HEK293 (cell line): ENCODE measurements around the gene HAUS1.
"Not testable (repeated sequence)": the region's sequence is repeated elsewhere in the genome, so short reads cannot be mapped to it uniquely, and the experiment has no call there.

Source experiments
- CTCF ChIA-PET: fragments of 350-600 bp; formaldehyde crosslinking; extraction: SDS; loops from one replicate; lab custom pipeline; 2021; ENCODE audit warnings: antibody characterized with exemption; lab: Yijun Ruan, JAX
- POLR2A ChIA-PET: fragments of 300-600 bp; formaldehyde crosslinking; extraction: SDS; loops from one replicate; lab custom pipeline; 2020; ENCODE audit warnings: antibody characterized with exemption, inconsistent platforms; lab: Yijun Ruan, JAX
- H3K27ac ChIP-seq: fragments of 200-500 bp; sonication (Bioruptor generic); 2 replicates; pipeline ENCODE4 v1.5.1; 2014; ENCODE audit warnings: low read depth, low read length, control low read depth, inconsistent platforms; ENCODE audit errors: extremely low read depth
- H3K36me3 ChIP-seq, 2 experiments: fragments of 200-500 bp in 1 of 2; sonication (Bioruptor generic) in 1 of 2; 1 replicate in 1 of 2; 2 replicates in 1 of 2; pipeline ENCODE4 v1.5.1; 2014 to 2017; ENCODE audit warnings: inconsistent platforms in 2 of 2, low read length in 2 of 2; ENCODE audit not compliant: control insufficient read depth in 2 of 2, insufficient read depth in 1 of 2
- H3K4me1 ChIP-seq: fragments of 200-500 bp; sonication (Bioruptor generic); 2 replicates; pipeline ENCODE4 v1.5.1; 2014; ENCODE audit warnings: mild to moderate bottlenecking, low read length, inconsistent platforms; ENCODE audit not compliant: control insufficient read depth, insufficient read depth
- H3K4me3 ChIP-seq: 2 replicates; pipeline ENCODE4 v1.5.1; 2011; ENCODE audit warnings: low read depth, mild to moderate bottlenecking, control low read depth, low read length, moderate library complexity
- H3K9me3 ChIP-seq: fragments of 200-500 bp; sonication (Bioruptor generic); 2 replicates; pipeline ENCODE4 v1.5.1; 2014; ENCODE audit warnings: low read depth, low read length, inconsistent platforms; ENCODE audit not compliant: control insufficient read depth, insufficient read depth
- EGR2 ChIP-seq: fragments of 450-650 bp; formaldehyde crosslinking; IDR thresholded peaks from 2 replicates; pipeline ENCODE4 v1.5.1; 2016; ENCODE audit warnings: low read depth, missing biosample characterization, missing genetic modification characterization
- GLI2 ChIP-seq: fragments of 450-650 bp; formaldehyde crosslinking; IDR thresholded peaks from 2 replicates; pipeline ENCODE4; 2017; ENCODE audit warnings: missing biosample characterization, missing genetic modification characterization, low read depth, borderline replicate concordance
- GLIS1 ChIP-seq: fragments of 450-650 bp; formaldehyde crosslinking; IDR thresholded peaks from 2 replicates; pipeline ENCODE4 v1.5.1; 2016; ENCODE audit warnings: missing biosample characterization, missing genetic modification characterization
- GLIS2 ChIP-seq: fragments of 450-650 bp; formaldehyde crosslinking; IDR thresholded peaks from 2 replicates; pipeline ENCODE4 v1.5.1; 2016; ENCODE audit warnings: missing biosample characterization, missing genetic modification characterization
- KLF10 ChIP-seq: fragments of 450-650 bp; IDR thresholded peaks from 2 replicates; pipeline ENCODE4 v1.5.1; 2018; ENCODE audit warnings: missing biosample characterization, mild to moderate bottlenecking, missing genetic modification characterization
- KLF16 ChIP-seq: fragments of 450-650 bp; formaldehyde crosslinking; IDR thresholded peaks from 2 replicates; pipeline ENCODE4 v1.5.1; 2017; ENCODE audit warnings: missing biosample characterization, missing genetic modification characterization
- KLF17 ChIP-seq: fragments of 450-650 bp; formaldehyde crosslinking; IDR thresholded peaks from 2 replicates; pipeline ENCODE4 v1.5.1; 2016; ENCODE audit warnings: missing biosample characterization, missing genetic modification characterization
- KLF9 ChIP-seq: fragments of 450-650 bp; formaldehyde crosslinking; IDR thresholded peaks from 2 replicates; pipeline ENCODE4 v1.5.1; 2016; ENCODE audit warnings: missing biosample characterization, missing genetic modification characterization, low read depth
- MZF1 ChIP-seq: fragments of 450-650 bp; formaldehyde crosslinking; IDR thresholded peaks from 2 replicates; pipeline ENCODE4 v1.5.1; 2017; ENCODE audit warnings: missing biosample characterization, missing genetic modification characterization, borderline replicate concordance
- PRDM1 ChIP-seq: fragments of 450-650 bp; formaldehyde crosslinking; IDR thresholded peaks from 2 replicates; pipeline ENCODE4; 2016; ENCODE audit warnings: missing biosample characterization, missing genetic modification characterization
- YY2 ChIP-seq: fragments of 450-650 bp; formaldehyde crosslinking; IDR thresholded peaks from 2 replicates; pipeline ENCODE4 v1.5.1; 2016; ENCODE audit warnings: missing biosample characterization, missing genetic modification characterization
- ZBTB6 ChIP-seq: fragments of 450-650 bp; formaldehyde crosslinking; IDR thresholded peaks from 2 replicates; pipeline ENCODE4 v1.5.1; 2017; ENCODE audit warnings: missing biosample characterization, missing genetic modification characterization
- ZFP37 ChIP-seq: fragments of 450-650 bp; formaldehyde crosslinking; IDR thresholded peaks from 2 replicates; pipeline ENCODE4 v1.5.1; 2016; ENCODE audit warnings: missing biosample characterization, missing genetic modification characterization
- ZNF214 ChIP-seq: fragments of 450-650 bp; formaldehyde crosslinking; IDR thresholded peaks from 2 replicates; pipeline ENCODE4 v1.5.1; 2017; ENCODE audit warnings: missing biosample characterization, mild to moderate bottlenecking, missing genetic modification characterization, borderline replicate concordance
- ZNF335 ChIP-seq: fragments of 450-650 bp; formaldehyde crosslinking; conservative IDR thresholded peaks from 2 replicates; pipeline ENCODE4 v1.5.1; 2016; ENCODE audit warnings: missing biosample characterization, missing genetic modification characterization
- ZNF354C ChIP-seq: fragments of 450-650 bp; formaldehyde crosslinking; IDR thresholded peaks from 2 replicates; pipeline ENCODE4 v1.5.1; 2016; ENCODE audit warnings: missing biosample characterization, missing genetic modification characterization, low read depth, borderline replicate concordance
- ZNF362 ChIP-seq: fragments of 450-650 bp; formaldehyde crosslinking; IDR thresholded peaks from 2 replicates; pipeline ENCODE4 v1.5.1; 2016; ENCODE audit warnings: missing biosample characterization, missing genetic modification characterization
- ZNF580 ChIP-seq: fragments of 450-650 bp; formaldehyde crosslinking; IDR thresholded peaks from 2 replicates; pipeline ENCODE4 v1.5.1; 2016; ENCODE audit warnings: missing biosample characterization, missing genetic modification characterization
- ZNF600 ChIP-seq: fragments of 450-650 bp; formaldehyde crosslinking; IDR thresholded peaks from 2 replicates; pipeline ENCODE4 v1.5.1; 2016; ENCODE audit warnings: missing biosample characterization, missing genetic modification characterization
- ZNF701 ChIP-seq: fragments of 450-650 bp; formaldehyde crosslinking; IDR thresholded peaks from 2 replicates; pipeline ENCODE4 v1.5.1; 2016; ENCODE audit warnings: missing biosample characterization, missing genetic modification characterization
- ZNF785 ChIP-seq: fragments of 450-650 bp; formaldehyde crosslinking; IDR thresholded peaks from 2 replicates; pipeline ENCODE4 v1.5.1; 2016; ENCODE audit warnings: missing biosample characterization, missing genetic modification characterization

HAUS1 gene

GRCh38 chr18:46084431-46084830 is 19.8 kb upstream of the HAUS1 start:
- ChIA-PET CTCF (interaction anchor here (0.6 to 2.2 kb wide), 3 partner anchors 11 to 309 kb away, joined by 3 to 10 read pairs (median 3); no protein-coding TSS in a partner anchor), POLR2A (interaction anchor here (0.9 to 1.3 kb wide), 2 partner anchors 14 to 89 kb away, joined by 3 to 5 read pairs; partner anchors contain the start of gene ATP5F1A)
- Histone ChIP-seq H3K9me3 (no peaks in the 10 kb centered on the region), H3K27ac (no peak overlapping the region), H3K4me3 (no peak overlapping the region), H3K4me1 (no peaks in the 10 kb centered on the region), H3K36me3 (peaks cover 91 to 93% of the 10 kb centered on the region in 2 experiments)
- TF ChIP-seq ZNF362 (tag by site-specific recombination) = no peak
- TF ChIP-seq ZNF701 (tag by site-specific recombination) = no peak
- TF ChIP-seq PRDM1 = no peak
- no peak for TF ChIP-seq KLF10 (tag by site-specific recombination)

- H3K4me1 ChIP-seq, H3K9me3 ChIP-seq, H3K4me3 ChIP-seq, POLR2A ChIA-PET, H3K27ac ChIP-seq: not testable (repeated sequence)
- CTCF ChIA-PET = interaction anchor here (0.6 kb wide), 1 partner anchor 298 kb away, joined by 4 read pairs; no protein-coding TSS in a partner anchor
- H3K36me3 ChIP-seq = peaks cover 93 to 97% of the 10 kb centered on the region in 2 experiments
These were observed 15.7 kb upstream of the HAUS1 start for GRCh38 chr18:46088501-46088900.

- Histone ChIP-seq H3K9me3 (no peaks in the 10 kb centered on the region), H3K27ac (no peak overlapping the region), H3K4me1 (peaks cover 7% of the 10 kb centered on the region; the same call in 1 of the 2 replicates), H3K4me3 (no peak overlapping the region), H3K36me3 (peaks cover 43 to 53% of the 10 kb centered on the region in 2 experiments)
- ChIA-PET CTCF (no interaction called here), POLR2A (no interaction called here)
- TF ChIP-seq ZNF214 (tag by site-specific recombination) = no peak
- no peak for TF ChIP-seq GLIS2
- no peak for TF ChIP-seq YY2 (tag by site-specific recombination)
- no peak for TF ChIP-seq ZBTB6 (tag by site-specific recombination)
- no peak for TF ChIP-seq GLIS1 (tag by site-specific recombination)
- TF ChIP-seq ZFP37 (tag by site-specific recombination) = no peak
- no peak for TF ChIP-seq ZNF354C (tag by site-specific recombination)
These were observed 8.7 kb upstream of the HAUS1 start for GRCh38 chr18:46095532-46095931.

GRCh38 chr18:46096651-46097300 is 7.4 kb upstream of the HAUS1 start:
- H3K27ac ChIP-seq = peak overlapping the region; percentile 88; the same call in 1 of the 2 replicates
- TF ChIP-seq ZNF335 (tag by site-specific recombination) (peak; percentile 56), ZNF600 (tag by site-specific recombination) (no peak), EGR2 (tag by site-specific recombination) (peak; percentile 76), KLF17 (tag by site-specific recombination) (no peak), ZNF580 (tag by site-specific recombination) (no peak), GLI2 (no peak), KLF9 (peak; percentile 17; the same call in 1 of the 2 replicates), ZNF785 (tag by site-specific recombination) (no peak), MZF1 (tag by site-specific recombination) (no peak), KLF16 (tag by site-specific recombination) (0 out of 2 replicates have a peak, but pooled peaks have one; percentile 35)

More at GRCh38 chr18:46096651-46097300, 7.4 kb upstream of the HAUS1 start:
- CTCF ChIA-PET = interaction anchor here (0.6 to 1.6 kb wide), 5 partner anchors 11 to 536 kb away, joined by 3 to 7 read pairs (median 3); a partner anchor contains a TSS
- Histone ChIP-seq H3K4me3 (peak overlapping the region; percentile 99), H3K36me3 (peaks cover 30 to 41% of the 10 kb centered on the region in 2 experiments), H3K4me1 (peaks cover 7% of the 10 kb centered on the region; the same call in 1 of the 2 replicates), H3K9me3 (no peaks in the 10 kb centered on the region)
- POLR2A ChIA-PET = interaction anchor here (0.7 to 1.7 kb wide), 4 partner anchors 11 to 23 kb away, joined by 3 read pairs; no protein-coding TSS in a partner anchor
